ENCODE data around the gene HOXD10.

GRCh38 chr2:176076063-176076462, 40.5 kb upstream of the HOXD10 start:
- TF ChIP-seq EZH2 (IDR thresholded peaks at IDR 0.05; ENCODE audit: insufficient read depth, poor library complexity, severe bottlenecking) = no peak
- 0 out of 2 replicates have a peak, but pooled peaks have one; percentile 4 for TF ChIP-seq EZH2phosphoT487 (IDR thresholded peaks at IDR 0.05; ENCODE audit: insufficient read depth, low read depth)

Data from GM23248 (cell line).